HEK293 (cell line): ENCODE measurements around the gene ESPL1.

ENCODE experiments used
- SP2 ChIP-seq: fragments of 450-650 bp; formaldehyde crosslinking; IDR thresholded peaks from 2 replicates; pipeline ENCODE4 v1.5.1; 2016; ENCODE audit warnings: missing biosample characterization, missing genetic modification characterization
- ZNF138 ChIP-seq: fragments of 450-650 bp; formaldehyde crosslinking; IDR thresholded peaks from 2 replicates; pipeline ENCODE4 v1.5.1; 2016; ENCODE audit warnings: missing biosample characterization, missing genetic modification characterization, borderline replicate concordance
- ZNF266 ChIP-seq: fragments of 450-650 bp; formaldehyde crosslinking; IDR thresholded peaks from 2 replicates; pipeline ENCODE4 v1.5.1; 2016; ENCODE audit warnings: missing biosample characterization, missing genetic modification characterization, low read depth
- ZNF354C ChIP-seq: fragments of 450-650 bp; formaldehyde crosslinking; IDR thresholded peaks from 2 replicates; pipeline ENCODE4 v1.5.1; 2016; ENCODE audit warnings: missing biosample characterization, missing genetic modification characterization, low read depth, borderline replicate concordance
- ZNF416 ChIP-seq: fragments of 450-650 bp; formaldehyde crosslinking; IDR thresholded peaks from 2 replicates; pipeline ENCODE4 v1.5.1; 2016; ENCODE audit warnings: missing biosample characterization, missing genetic modification characterization
- ZNF473 ChIP-seq: fragments of 450-650 bp; formaldehyde crosslinking; IDR thresholded peaks from 2 replicates; pipeline ENCODE4 v1.5.1; 2017; ENCODE audit warnings: missing biosample characterization, missing genetic modification characterization
- TF ChIP-seq, protein P1 (sequence below): fragments of 450-650 bp; formaldehyde crosslinking; optimal IDR thresholded peaks from 2 replicates; pipeline ENCODE3; 2016; ENCODE audit warnings: missing biosample characterization, mild to moderate bottlenecking, missing genetic modification characterization
- TF ChIP-seq, protein P2 (sequence below): fragments of 450-650 bp; formaldehyde crosslinking; IDR thresholded peaks from 2 replicates; pipeline ENCODE4 v1.5.1; 2016; ENCODE audit warnings: missing biosample characterization, missing genetic modification characterization
- TF ChIP-seq, protein P3 (sequence below): fragments of 450-650 bp; formaldehyde crosslinking; IDR thresholded peaks from 2 replicates; pipeline ENCODE4 v1.5.1; 2016; ENCODE audit warnings: missing biosample characterization, missing genetic modification characterization

DNA sequence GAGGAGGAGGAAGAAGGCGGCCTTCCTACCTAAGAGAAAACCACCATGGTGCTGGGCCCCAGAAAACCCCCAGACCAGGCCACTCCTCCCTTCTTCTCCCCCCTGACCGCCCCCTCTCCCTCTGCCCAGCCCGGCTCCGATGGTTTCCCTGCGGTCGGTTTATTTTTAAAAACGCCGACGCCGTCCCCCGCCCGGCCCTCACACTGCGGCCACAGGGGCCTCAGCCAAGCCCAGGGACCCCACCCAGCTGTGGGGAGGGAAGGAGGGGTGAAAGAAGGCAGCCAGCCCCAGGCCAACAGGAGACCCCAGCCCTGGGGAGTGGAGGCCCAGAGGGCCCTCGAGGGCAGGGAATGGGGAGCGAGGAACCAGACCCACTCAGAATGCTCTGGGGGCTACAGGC lies 64.6 kb downstream of the ESPL1 start:
- TF ChIP-seq, protein P1, sequence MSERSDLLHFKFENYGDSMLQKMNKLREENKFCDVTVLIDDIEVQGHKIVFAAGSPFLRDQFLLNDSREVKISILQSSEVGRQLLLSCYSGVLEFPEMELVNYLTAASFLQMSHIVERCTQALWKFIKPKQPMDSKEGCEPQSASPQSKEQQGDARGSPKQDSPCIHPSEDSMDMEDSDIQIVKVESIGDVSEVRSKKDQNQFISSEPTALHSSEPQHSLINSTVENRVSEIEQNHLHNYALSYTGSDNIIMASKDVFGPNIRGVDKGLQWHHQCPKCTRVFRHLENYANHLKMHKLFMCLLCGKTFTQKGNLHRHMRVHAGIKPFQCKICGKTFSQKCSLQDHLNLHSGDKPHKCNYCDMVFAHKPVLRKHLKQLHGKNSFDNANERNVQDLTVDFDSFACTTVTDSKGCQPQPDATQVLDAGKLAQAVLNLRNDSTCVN (tag by site-specific recombination) = no peak
- no peak for TF ChIP-seq ZNF138 (tag by site-specific recombination)
- TF ChIP-seq, protein P2, sequence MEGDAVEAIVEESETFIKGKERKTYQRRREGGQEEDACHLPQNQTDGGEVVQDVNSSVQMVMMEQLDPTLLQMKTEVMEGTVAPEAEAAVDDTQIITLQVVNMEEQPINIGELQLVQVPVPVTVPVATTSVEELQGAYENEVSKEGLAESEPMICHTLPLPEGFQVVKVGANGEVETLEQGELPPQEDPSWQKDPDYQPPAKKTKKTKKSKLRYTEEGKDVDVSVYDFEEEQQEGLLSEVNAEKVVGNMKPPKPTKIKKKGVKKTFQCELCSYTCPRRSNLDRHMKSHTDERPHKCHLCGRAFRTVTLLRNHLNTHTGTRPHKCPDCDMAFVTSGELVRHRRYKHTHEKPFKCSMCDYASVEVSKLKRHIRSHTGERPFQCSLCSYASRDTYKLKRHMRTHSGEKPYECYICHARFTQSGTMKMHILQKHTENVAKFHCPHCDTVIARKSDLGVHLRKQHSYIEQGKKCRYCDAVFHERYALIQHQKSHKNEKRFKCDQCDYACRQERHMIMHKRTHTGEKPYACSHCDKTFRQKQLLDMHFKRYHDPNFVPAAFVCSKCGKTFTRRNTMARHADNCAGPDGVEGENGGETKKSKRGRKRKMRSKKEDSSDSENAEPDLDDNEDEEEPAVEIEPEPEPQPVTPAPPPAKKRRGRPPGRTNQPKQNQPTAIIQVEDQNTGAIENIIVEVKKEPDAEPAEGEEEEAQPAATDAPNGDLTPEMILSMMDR (tag by site-specific recombination) = no peak
- no peak for TF ChIP-seq ZNF354C (tag by site-specific recombination)
- no peak for TF ChIP-seq ZNF473 (tag by site-specific recombination)
- no peak for TF ChIP-seq ZNF266 (tag by site-specific recombination)
- TF ChIP-seq, protein P3, sequence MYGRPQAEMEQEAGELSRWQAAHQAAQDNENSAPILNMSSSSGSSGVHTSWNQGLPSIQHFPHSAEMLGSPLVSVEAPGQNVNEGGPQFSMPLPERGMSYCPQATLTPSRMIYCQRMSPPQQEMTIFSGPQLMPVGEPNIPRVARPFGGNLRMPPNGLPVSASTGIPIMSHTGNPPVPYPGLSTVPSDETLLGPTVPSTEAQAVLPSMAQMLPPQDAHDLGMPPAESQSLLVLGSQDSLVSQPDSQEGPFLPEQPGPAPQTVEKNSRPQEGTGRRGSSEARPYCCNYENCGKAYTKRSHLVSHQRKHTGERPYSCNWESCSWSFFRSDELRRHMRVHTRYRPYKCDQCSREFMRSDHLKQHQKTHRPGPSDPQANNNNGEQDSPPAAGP = no peak
- TF ChIP-seq ZNF416 (tag by site-specific recombination) = no peak
- TF ChIP-seq SP2 (tag by site-specific recombination) = no peak
